B cell (primary cell): ENCODE results near the gene COL11A1. TPM values are rescaled to one million over a fixed set of nuclear protein-coding genes. Genes with fewer than 3 reads are reported as not detected.

Experiments used
- ATAC-seq: fragments of 200-7000 bp; cut with Tn5 transposase; one replicate; pipeline ENCODE4 v1.10.0; 2021; ENCODE audit warnings: low read depth, mild to moderate bottlenecking, moderate number of reproducible peaks, moderate library complexity
- CTCF ChIA-PET: fragments of 350-600 bp; sonication (Branson Sonifier 250); formaldehyde crosslinking; loops from one replicate; lab custom pipeline; 2021; ENCODE audit warnings: antibody characterized with exemption, inconsistent platforms; lab: Charles Lee
- POLR2A ChIA-PET: fragments of 350-600 bp; sonication (Branson Sonifier 250); formaldehyde crosslinking; loops from one replicate; lab custom pipeline; 2021; ENCODE audit warnings: antibody characterized with exemption; lab: Charles Lee
- DNase-seq: peaks from one replicate; pipeline ENCODE4 v3.0.0; 2013
- H2AFZ ChIP-seq: 2 replicates; pipeline ENCODE4 v1.6.1; 2012; ENCODE audit warnings: mild to moderate bottlenecking, low read depth, low read length; ENCODE audit not compliant: insufficient read depth, poor library complexity, severe bottlenecking
- H3K27ac ChIP-seq, 2 donors: 1 replicate in 1 of 2; 2 replicates in 1 of 2; pipeline ENCODE4 v1.5.1; 2012 to 2013; ENCODE audit warnings: low read length in 2 of 2, mild to moderate bottlenecking in 2 of 2, moderate library complexity in 1 of 2
- H3K27me3 ChIP-seq, 4 experiments: fragments of 200-600 bp in 1 of 4; sonication (generic) in 1 of 4; replicated peaks in 1 of 4; 1 replicate in 2 of 4; 2 replicates in 2 of 4; pipeline versions ENCODE4 v1.6.1 to v1.7.0; 2013 to 2016; ENCODE audit warnings: low read length in 3 of 4, mild to moderate bottlenecking in 2 of 4, mixed read lengths in 1 of 4, moderate library complexity in 1 of 4; ENCODE audit not compliant: insufficient read depth in 4 of 4, control insufficient read depth in 3 of 4; ENCODE audit errors: control extremely low read depth in 1 of 4
- H3K36me3 ChIP-seq, 2 experiments: replicated peaks in 1 of 2; 1 replicate in 1 of 2; 2 replicates in 1 of 2; pipeline versions ENCODE4 v1.6.1 to v1.7.1; 2013; ENCODE audit warnings: low read length in 1 of 2; ENCODE audit not compliant: insufficient read depth in 2 of 2, control insufficient read depth in 1 of 2; ENCODE audit errors: control extremely low read depth in 1 of 2, extremely low read depth in 1 of 2
- H3K4me1 ChIP-seq, 2 donors: fragments of 200-600 bp in 1 of 2; sonication (generic) in 1 of 2; 1 replicate in 1 of 2; 2 replicates in 1 of 2; pipeline versions ENCODE4 v1.5.1 to v1.6.1; 2013 to 2017; ENCODE audit warnings: low read length in 2 of 2; ENCODE audit not compliant: control insufficient read depth in 2 of 2, insufficient read depth in 2 of 2
- H3K4me2 ChIP-seq: replicated peaks from 2 replicates; pipeline ENCODE3; 2012; ENCODE audit warnings: mild to moderate bottlenecking, low read depth, low read length; ENCODE audit not compliant: poor library complexity, severe bottlenecking
- H3K4me3 ChIP-seq, 5 experiments: fragments of 200-600 bp in 1 of 5; sonication (generic) in 1 of 5; 1 replicate in 3 of 5; 2 replicates in 2 of 5; pipeline versions ENCODE4 v1.5.1 to v1.7.0; 2011 to 2016; ENCODE audit warnings: low read length in 4 of 5, mild to moderate bottlenecking in 4 of 5, low read depth in 2 of 5, control low read depth in 1 of 5, moderate library complexity in 1 of 5; ENCODE audit not compliant: insufficient read depth in 1 of 5; ENCODE audit errors: control extremely low read depth in 1 of 5, extremely low read depth in 1 of 5
- H3K79me2 ChIP-seq: fragments of 200-600 bp; sonication (generic); one replicate; pipeline ENCODE4 v1.6.0; 2016; ENCODE audit warnings: low read length; ENCODE audit not compliant: control insufficient read depth, insufficient read depth
- H3K9ac ChIP-seq: fragments of 200-600 bp; sonication (generic); 2 replicates; pipeline ENCODE4 v1.6.1; 2017; ENCODE audit warnings: mild to moderate bottlenecking, low read length, moderate library complexity
- H3K9me3 ChIP-seq, 3 donors: one replicate each; pipeline versions ENCODE4 v1.6.1 to v1.7.1; 2013; ENCODE audit warnings: low read length in 2 of 3; ENCODE audit not compliant: control insufficient read depth in 2 of 3, insufficient read depth in 1 of 3; ENCODE audit errors: control extremely low read depth in 1 of 3
- H4K20me1 ChIP-seq: 2 replicates; pipeline ENCODE4 v1.6.0; 2012; ENCODE audit warnings: mild to moderate bottlenecking, low read length; ENCODE audit not compliant: insufficient read depth, control insufficient read depth, poor library complexity, severe bottlenecking
- H3K27ac Mint-ChIP-seq: one replicate; pipeline ENCODE4 v1.8.0; 2021; ENCODE audit warnings: mixed read lengths
- H3K27me3 Mint-ChIP-seq: one replicate; pipeline ENCODE4 v1.8.0; 2021; ENCODE audit warnings: mixed read lengths
- H3K4me1 Mint-ChIP-seq: one replicate; pipeline ENCODE4 v1.8.0; 2021; ENCODE audit warnings: mixed read lengths
- H3K4me3 Mint-ChIP-seq: one replicate; pipeline ENCODE4 v1.8.0; 2021; ENCODE audit warnings: mixed read lengths
- H3K9me3 Mint-ChIP-seq: one replicate; pipeline ENCODE4 v1.8.0; 2022; ENCODE audit warnings: mixed read lengths; ENCODE audit not compliant: insufficient read depth
- EZH2 ChIP-seq: IDR thresholded peaks from 2 replicates; pipeline ENCODE4 v1.6.1; 2012; ENCODE audit warnings: borderline replicate concordance, low read depth, mild to moderate bottlenecking, moderate library complexity, low read length; ENCODE audit not compliant: insufficient read depth, poor library complexity, severe bottlenecking
- WGBS: methylation state at CpG from one replicate; pipeline ENCODE4 v1.1.5; 2013; ENCODE audit warnings: missing lambda C conversion rate; ENCODE audit not compliant: insufficient coverage; 5-methylcytosine and 5-hydroxymethylcytosine counted together
- intact Hi-C: fragments of 100-400 bp; cut with micrococcal nuclease; formaldehyde crosslinking; loops from one replicate; pipeline ENCODE4 v1.10.0; 2022
- polyA plus RNA-seq: library from polyadenylated mRNA; depleted of rRNA; stranded (reverse); fragments of >200 nt; gene quantifications from 2 replicates; pipeline ENCODE4 v1.2.3, GENCODE V29; 2012
- total RNA-seq, 2 donors: library from RNA; stranded (reverse); fragments of 120-200 nt in 1 of 2; gene quantifications; 1 replicate in 1 of 2; 2 replicates in 1 of 2; pipeline versions ENCODE4 v1.2.3 to v1.2.4, GENCODE V29; 2013 to 2022
- TF ChIP-seq, protein P1 (sequence below): fragments of 200-600 bp; IDR thresholded peaks from one replicate; pipeline ENCODE4 v1.8.0; 2022; ENCODE audit warnings: antibody characterized with exemption, mild to moderate bottlenecking

COL11A1 gene
- total and polyA plus RNA-seq, 2 donors (not counting 1 experiment from before 2014, with no cell fraction given) = not detected

DNA sequence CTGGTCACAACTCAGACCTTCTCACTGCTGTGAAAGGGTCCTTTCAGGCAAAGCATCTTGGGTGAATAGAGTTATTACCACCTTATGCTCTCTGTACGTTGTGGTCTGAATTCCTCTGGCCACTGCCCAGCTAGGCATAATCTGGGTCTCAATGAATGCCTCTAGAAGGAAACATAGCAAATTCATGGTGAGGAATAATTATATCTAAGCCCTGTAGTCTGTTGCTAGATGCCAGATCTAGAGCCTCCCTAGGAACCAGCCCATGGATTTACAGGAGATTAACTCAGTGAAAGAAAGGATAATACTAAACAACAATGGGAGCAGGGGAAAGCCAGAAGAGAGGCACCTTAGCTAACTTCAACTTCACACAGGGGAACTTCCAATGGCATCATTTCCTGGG is 2.4 kb upstream of the COL11A1 start:
- no CpG with 5 or more reads among the region's 1 CpG for WGBS
- H3K9ac ChIP-seq = no peak overlapping the region
- ChIA-PET CTCF (no interaction called here), POLR2A (no interaction called here)
- no peaks in the 10 kb centered on the region for H4K20me1 ChIP-seq
- TF ChIP-seq EZH2 = no peak
- TF ChIP-seq, protein P1, sequence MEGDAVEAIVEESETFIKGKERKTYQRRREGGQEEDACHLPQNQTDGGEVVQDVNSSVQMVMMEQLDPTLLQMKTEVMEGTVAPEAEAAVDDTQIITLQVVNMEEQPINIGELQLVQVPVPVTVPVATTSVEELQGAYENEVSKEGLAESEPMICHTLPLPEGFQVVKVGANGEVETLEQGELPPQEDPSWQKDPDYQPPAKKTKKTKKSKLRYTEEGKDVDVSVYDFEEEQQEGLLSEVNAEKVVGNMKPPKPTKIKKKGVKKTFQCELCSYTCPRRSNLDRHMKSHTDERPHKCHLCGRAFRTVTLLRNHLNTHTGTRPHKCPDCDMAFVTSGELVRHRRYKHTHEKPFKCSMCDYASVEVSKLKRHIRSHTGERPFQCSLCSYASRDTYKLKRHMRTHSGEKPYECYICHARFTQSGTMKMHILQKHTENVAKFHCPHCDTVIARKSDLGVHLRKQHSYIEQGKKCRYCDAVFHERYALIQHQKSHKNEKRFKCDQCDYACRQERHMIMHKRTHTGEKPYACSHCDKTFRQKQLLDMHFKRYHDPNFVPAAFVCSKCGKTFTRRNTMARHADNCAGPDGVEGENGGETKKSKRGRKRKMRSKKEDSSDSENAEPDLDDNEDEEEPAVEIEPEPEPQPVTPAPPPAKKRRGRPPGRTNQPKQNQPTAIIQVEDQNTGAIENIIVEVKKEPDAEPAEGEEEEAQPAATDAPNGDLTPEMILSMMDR = no peak
- no peak overlapping the region for H2AFZ ChIP-seq
- H3K4me1 ChIP-seq = peaks cover 5 to 15% of the 10 kb centered on the region in 2 donors
- no peaks in the 10 kb centered on the region for H3K9me3 Mint-ChIP-seq
- peaks cover 12% of the 10 kb centered on the region for H3K4me1 Mint-ChIP-seq
- peaks cover 0 to 14% (median 10%) of the 10 kb centered on the region in 4 experiments for H3K27me3 ChIP-seq
- H3K4me3 ChIP-seq = no peak overlapping the region
- no peak overlapping the region for H3K27ac ChIP-seq
- intact Hi-C loops = no loop called here
- peaks cover 0 to 3% (median 0%) of the 10 kb centered on the region in 3 donors for H3K9me3 ChIP-seq
- H3K27ac Mint-ChIP-seq = no peak overlapping the region
- H3K27me3 Mint-ChIP-seq = peaks cover 29% of the 10 kb centered on the region
- no peaks in the 10 kb centered on the region for H3K79me2 ChIP-seq
- no peak overlapping the region for H3K4me3 Mint-ChIP-seq
- no peak overlapping the region for H3K4me2 ChIP-seq
- ATAC-seq (no peak), DNase-seq (no peak)
- no peaks in the 10 kb centered on the region for H3K36me3 ChIP-seq

DNA sequence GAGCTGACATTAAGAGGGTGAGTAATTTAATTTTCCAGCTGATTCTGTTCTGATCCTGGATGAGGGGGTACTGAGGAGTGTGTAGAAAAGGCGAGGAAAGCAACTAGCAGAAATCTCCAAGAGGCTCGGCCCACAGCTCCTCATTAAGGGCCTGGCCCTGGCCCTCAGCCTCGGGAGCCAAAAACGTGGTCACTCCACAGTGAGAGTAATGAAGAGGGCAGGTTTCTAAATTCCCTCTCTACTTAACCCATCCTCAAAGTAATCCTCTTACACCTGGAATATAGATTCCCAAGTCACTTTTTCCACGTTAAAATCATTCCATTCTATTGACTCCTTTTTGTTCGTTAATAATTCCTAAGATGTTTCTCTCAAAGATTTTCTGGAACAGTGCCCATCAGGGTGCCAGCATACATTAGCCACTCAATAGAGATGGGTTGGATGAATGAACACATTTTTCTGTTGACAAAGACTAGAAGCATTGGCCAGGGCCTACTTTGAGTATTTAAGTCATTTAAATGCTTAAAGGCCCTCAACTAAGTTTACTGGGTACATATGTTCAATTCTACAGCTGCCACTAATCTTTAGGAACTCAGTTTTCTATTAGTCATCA is 1.1 kb upstream of the COL11A1 start:
- DNase-seq (no peak), ATAC-seq (no peak)
- H3K79me2 ChIP-seq = no peaks in the 10 kb centered on the region
- peaks cover 12% of the 10 kb centered on the region for H3K4me1 Mint-ChIP-seq
- peaks cover 29% of the 10 kb centered on the region for H3K27me3 Mint-ChIP-seq
- WGBS = 80% methylated on average over 2 of the region's 6 CpGs
- TF ChIP-seq, protein P1 = no peak
- TF ChIP-seq EZH2 = no peak
- H2AFZ ChIP-seq = no peak overlapping the region
- H3K27ac ChIP-seq = no peak overlapping the region
- peaks cover 5 to 15% of the 10 kb centered on the region in 2 donors for H3K4me1 ChIP-seq
- intact Hi-C loops = no loop called here
- no peak overlapping the region for H3K9ac ChIP-seq
- H3K36me3 ChIP-seq = no peaks in the 10 kb centered on the region
- H3K9me3 ChIP-seq = peaks cover 0 to 3% (median 0%) of the 10 kb centered on the region in 3 donors
- H3K4me2 ChIP-seq = no peak overlapping the region
- H3K4me3 Mint-ChIP-seq = no peak overlapping the region
- no peak overlapping the region for H3K4me3 ChIP-seq
- H4K20me1 ChIP-seq = no peaks in the 10 kb centered on the region
- no peak overlapping the region for H3K27ac Mint-ChIP-seq
- CTCF ChIA-PET = interaction anchor here (0.8 kb wide), 1 partner anchor 34 kb away, joined by 3 read pairs; no protein-coding TSS in a partner anchor
- peaks cover 0 to 14% (median 10%) of the 10 kb centered on the region in 4 experiments for H3K27me3 ChIP-seq
- H3K9me3 Mint-ChIP-seq = no peaks in the 10 kb centered on the region
- POLR2A ChIA-PET = no interaction called here
